Urinary bladder (tissue), 4 donors: ENCODE data around the gene MARVELD3. TPM values are rescaled to one million over a fixed set of nuclear protein-coding genes. Genes with fewer than 3 reads are reported as not detected.
"Not testable (repeated sequence)": the region's sequence is repeated elsewhere in the genome, so short reads cannot be mapped to it uniquely, and the experiment has no call there.

Experiments
- DNase-seq: peaks from one replicate; pipeline ENCODE4 v3.0.0-alpha.2; 2015; ENCODE audit errors: extremely low spot score
- H3K27ac ChIP-seq: one replicate; pipeline ENCODE4 v1.5.1; 2013; ENCODE audit warnings: low read depth, mild to moderate bottlenecking, moderate library complexity
- H3K36me3 ChIP-seq: one replicate; pipeline ENCODE4 v1.6.1; 2013; ENCODE audit warnings: mild to moderate bottlenecking, moderate library complexity; ENCODE audit not compliant: insufficient read depth
- H3K4me1 ChIP-seq: one replicate; pipeline ENCODE4 v1.6.1; 2013; ENCODE audit warnings: mild to moderate bottlenecking, moderate library complexity; ENCODE audit not compliant: insufficient read depth
- H3K4me3 ChIP-seq: one replicate; pipeline ENCODE4 v1.5.1; 2013; ENCODE audit warnings: low read depth, low read length
- WGBS: extraction: QIAGEN DNeasy Blood & Tissue Kit; methylation state at CpG from one replicate; pipeline ENCODE4 v1.1.7; 2013; 5-methylcytosine and 5-hydroxymethylcytosine counted together
- polyA plus RNA-seq: library from polyadenylated mRNA; stranded (reverse); fragments of 200-250 nt; gene quantifications from one replicate; pipeline ENCODE4 v1.2.3, GENCODE V29; 2013
- small RNA-seq: library from RNA; depleted of rRNA; stranded (forward); fragments of <200 nt; gene quantifications from one replicate; pipeline ENCODE3, GENCODE V24; 2014
- total RNA-seq: library from RNA; depleted of rRNA; stranded (reverse); fragments of >200 nt; gene quantifications from one replicate; pipeline ENCODE4 v1.2.3, GENCODE V29; 2014
- donor health status: healthy with polysubstance abuse.
- donor health status: healthy.

The MARVELD3 gene
- total and polyA plus RNA-seq, 2 donors: 0.57 to 2.1 TPM

DNA sequence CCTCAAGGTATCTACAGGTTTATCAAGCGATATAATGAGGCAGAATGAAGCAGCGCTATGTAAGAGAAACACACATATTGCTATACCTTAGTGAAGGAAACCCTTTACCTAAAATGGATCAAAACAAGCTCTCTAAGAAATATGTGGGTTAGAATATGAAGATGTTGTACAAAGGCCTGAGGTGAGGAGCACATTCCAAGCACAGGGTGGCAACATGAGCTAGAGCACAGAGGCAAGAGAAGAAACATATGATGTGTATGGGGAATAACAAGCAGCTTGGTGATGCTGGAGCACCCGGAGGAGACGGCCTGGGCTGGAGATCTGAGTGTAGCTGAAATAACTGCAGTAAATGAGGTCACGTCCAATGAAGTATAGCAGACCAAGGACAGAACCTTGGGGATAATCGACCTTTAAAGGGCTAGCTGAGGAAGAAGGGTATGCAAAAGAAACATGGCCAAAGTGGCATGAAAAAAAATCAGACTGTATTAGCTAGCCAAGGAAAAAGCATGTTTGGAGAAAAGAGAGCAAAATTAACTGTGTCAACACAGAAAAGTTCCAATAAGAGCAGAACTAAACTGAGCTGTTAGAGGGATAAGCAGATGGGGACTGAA lies 44.0 kb downstream of the MARVELD3 start:
- Histone ChIP-seq H3K27ac (no peak overlapping the region), H3K4me1 (no peaks in the 10 kb centered on the region), H3K4me3 (no peak overlapping the region), H3K36me3 (peaks cover 2% of the 10 kb centered on the region)
- no peak for DNase-seq
- WGBS: 92% methylated on average over 6 of the region's 6 CpGs

DNA sequence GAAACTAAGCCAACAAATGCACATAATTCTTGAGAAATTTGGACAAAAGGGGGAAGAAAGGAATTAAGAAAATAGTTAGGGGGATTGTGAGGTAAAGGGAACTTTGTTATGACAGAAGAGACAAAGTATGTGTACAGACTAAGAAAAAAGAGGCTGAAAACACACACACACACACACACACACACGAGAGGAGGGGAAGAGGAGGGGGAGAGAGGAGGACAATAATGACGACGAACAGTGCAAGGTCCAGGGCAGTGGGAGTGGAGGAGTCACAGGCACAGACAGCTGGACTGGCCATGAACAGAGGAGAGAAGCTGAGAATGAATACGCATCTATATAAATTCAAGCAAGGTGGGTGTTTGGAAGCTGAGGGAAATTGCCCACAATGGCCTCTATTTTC lies 44.6 kb downstream of the MARVELD3 start:
- Histone ChIP-seq H3K27ac (no peak overlapping the region), H3K36me3 (peaks cover 2% of the 10 kb centered on the region), H3K4me1 (no peaks in the 10 kb centered on the region), H3K4me3 (no peak overlapping the region)
- no peak for DNase-seq
- WGBS: 57% methylated on average over 4 of the region's 4 CpGs

- WGBS: 98% methylated on average over 3 of the region's 3 CpGs
- Histone ChIP-seq H3K27ac (no peak overlapping the region), H3K4me1 (no peaks in the 10 kb centered on the region), H3K4me3 (no peak overlapping the region), H3K36me3 (peaks cover 2% of the 10 kb centered on the region)
- DNase-seq: no peak
Observed at GRCh38 chr16:71671165-71671564, 45.2 kb downstream of the MARVELD3 start.

GRCh38 chr16:71672125-71672524 lies 46.1 kb downstream of the MARVELD3 start:
- no peak overlapping the region for H3K4me3 ChIP-seq
- WGBS: 80% methylated on average over 3 of the region's 3 CpGs
- H3K4me1 ChIP-seq: no peaks in the 10 kb centered on the region
- DNase-seq: no peak
- peaks cover 3% of the 10 kb centered on the region for H3K36me3 ChIP-seq
- no peak overlapping the region for H3K27ac ChIP-seq

GRCh38 chr16:71672803-71673581 lies 47.0 kb downstream of the MARVELD3 start:
- Histone ChIP-seq H3K36me3 (peaks cover 3% of the 10 kb centered on the region), H3K27ac (no peak overlapping the region), H3K4me1 (no peaks in the 10 kb centered on the region), H3K4me3 (no peak overlapping the region)
- DNase-seq: no peak
- WGBS: 90% methylated on average over 5 of the region's 5 CpGs

- H3K4me3 ChIP-seq: no peak overlapping the region
- no peak overlapping the region for H3K27ac ChIP-seq
- peaks cover 1% of the 10 kb centered on the region for H3K36me3 ChIP-seq
- no peaks in the 10 kb centered on the region for H3K4me1 ChIP-seq
- no peak for DNase-seq
- WGBS: 100% methylated on average over 1 of the region's 1 CpG
Observed at GRCh38 chr16:71673582-71673973, 47.6 kb downstream of the MARVELD3 start.

DNA sequence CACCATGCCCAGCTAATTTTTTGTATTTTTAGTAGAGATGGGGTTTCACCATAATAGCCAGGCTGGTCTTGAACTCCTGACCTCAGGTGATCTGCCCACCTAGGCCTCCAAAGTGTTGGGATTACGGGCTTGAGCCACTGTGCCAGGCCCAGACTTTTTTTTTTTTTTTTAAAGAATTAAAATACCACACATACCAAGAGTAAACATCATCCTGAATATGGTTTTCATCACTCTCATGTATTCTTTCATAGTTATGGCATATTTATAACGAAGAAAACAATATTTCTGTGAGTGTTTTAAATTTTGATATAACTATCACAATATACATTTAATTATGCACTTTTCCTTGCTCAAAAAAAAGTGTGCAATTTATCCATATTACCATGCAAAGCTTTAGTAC lies 48.2 kb downstream of the MARVELD3 start:
- no peaks in the 10 kb centered on the region for H3K4me1 ChIP-seq
- 91% methylated on average over 2 of the region's 2 CpGs for WGBS
- H3K4me3 ChIP-seq: no peak overlapping the region
- no peak for DNase-seq
- peaks cover 1% of the 10 kb centered on the region for H3K36me3 ChIP-seq
- H3K27ac ChIP-seq: no peak overlapping the region

GRCh38 chr16:71675380-71675779 lies 49.4 kb downstream of the MARVELD3 start:
- H3K4me1 ChIP-seq: no peaks in the 10 kb centered on the region
- H3K27ac ChIP-seq: no peak overlapping the region
- peaks cover 1% of the 10 kb centered on the region for H3K36me3 ChIP-seq
- no peak for DNase-seq
- WGBS: 71% methylated on average over 3 of the region's 3 CpGs
- H3K4me3 ChIP-seq: no peak overlapping the region

GRCh38 chr16:71676236-71676635 lies 50.3 kb downstream of the MARVELD3 start:
- H3K36me3 ChIP-seq: peaks cover 3% of the 10 kb centered on the region

GRCh38 chr16:71681360-71681759 lies 55.4 kb downstream of the MARVELD3 start:
- no peak for DNase-seq
- H3K4me1 ChIP-seq: no peaks in the 10 kb centered on the region
- H3K27ac ChIP-seq: no peak overlapping the region
- H3K4me3 ChIP-seq: no peak overlapping the region
- peaks cover 3% of the 10 kb centered on the region for H3K36me3 ChIP-seq
- WGBS: 74% methylated on average over 2 of the region's 2 CpGs

More at GRCh38 chr16:71676236-71676635, 50.3 kb downstream of the MARVELD3 start:
- Histone ChIP-seq H3K27ac (no peak overlapping the region), H3K4me3 (no peak overlapping the region), H3K4me1 (no peaks in the 10 kb centered on the region)
- no peak for DNase-seq
- whole genome bisulfite sequencing: 86% methylated on average over 5 of the region's 5 CpGs

- not testable (repeated sequence) for H3K27ac ChIP-seq, DNase-seq, H3K4me1 ChIP-seq, H3K36me3 ChIP-seq, H3K4me3 ChIP-seq
- WGBS: 98% methylated on average over 12 of the region's 12 CpGs
Observed at GRCh38 chr16:71684280-71684679, 58.3 kb downstream of the MARVELD3 start.

Small RNA genes within 50 kb of the gene (small RNA-seq; reads per million reads assigned to genes)
- not detected for gene RNU6-208P

Other genes starting within 250 kb of the MARVELD3 start
- not detected for gene TLE7, start 184.1 kb upstream of the MARVELD3 start, total RNA-seq
- not detected for gene TLE7, start 184.1 kb upstream of the MARVELD3 start, polyA plus RNA-seq
- gene ZNF23, start 163.9 kb upstream of the MARVELD3 start, total RNA-seq: 14.3 TPM
- gene ZNF23, start 163.9 kb upstream of the MARVELD3 start, polyA plus RNA-seq: 8.8 TPM
- 6.0 TPM for gene ZNF19, start 136.9 kb upstream of the MARVELD3 start, total RNA-seq
- gene ZNF19, start 136.9 kb upstream of the MARVELD3 start, polyA plus RNA-seq: 3.1 TPM
- not detected for gene CHST4, start 99.8 kb upstream of the MARVELD3 start, total RNA-seq
- not detected for gene CHST4, start 99.8 kb upstream of the MARVELD3 start, polyA plus RNA-seq
- gene TAT, start 49.1 kb upstream of the MARVELD3 start, total RNA-seq: not detected
- 0.20 TPM for gene TAT, start 49.1 kb upstream of the MARVELD3 start, polyA plus RNA-seq
- 10.5 TPM for gene PHLPP2, start 98.5 kb downstream of the MARVELD3 start, total RNA-seq
- 4.2 TPM for gene PHLPP2, start 98.5 kb downstream of the MARVELD3 start, polyA plus RNA-seq
- gene AP1G1, start 182.7 kb downstream of the MARVELD3 start, total RNA-seq: 100 TPM
- 21.8 TPM for gene AP1G1, start 182.7 kb downstream of the MARVELD3 start, polyA plus RNA-seq
- gene ATXN1L, start 219.8 kb downstream of the MARVELD3 start, total RNA-seq: 17.9 TPM
- 18.0 TPM for gene ATXN1L, start 219.8 kb downstream of the MARVELD3 start, polyA plus RNA-seq